WTC11 (cell line): Measurements from ENCODE around the gene CNOT6.

ENCODE experiments used
- NFE2L1 ChIP-seq: sonication (generic); formaldehyde crosslinking; IDR thresholded peaks from 2 replicates; pipeline ENCODE4 v1.8.1; 2023; ENCODE audit warnings: missing genetic modification reagents
- ZBTB21 ChIP-seq: sonication (generic); formaldehyde crosslinking; IDR thresholded peaks from 2 replicates; pipeline ENCODE4 v1.8.1; 2023; ENCODE audit warnings: mild to moderate bottlenecking, missing genetic modification reagents, borderline replicate concordance
- TF ChIP-seq, protein P1 (sequence below): fragments of 200-600 bp; IDR thresholded peaks from 2 replicates; pipeline ENCODE4 v1.8.0; 2022; ENCODE audit warnings: antibody characterized with exemption
- TF ChIP-seq, protein P2 (sequence below): sonication (generic); formaldehyde crosslinking; IDR thresholded peaks from 2 replicates; pipeline ENCODE4 v1.8.1; 2023; ENCODE audit warnings: mild to moderate bottlenecking, missing genetic modification reagents
- TF ChIP-seq, protein P3 (sequence below): sonication (generic); formaldehyde crosslinking; IDR thresholded peaks from 2 replicates; pipeline ENCODE4 v1.8.1; 2022; ENCODE audit warnings: mild to moderate bottlenecking, moderate library complexity, missing genetic modification reagents

DNA sequence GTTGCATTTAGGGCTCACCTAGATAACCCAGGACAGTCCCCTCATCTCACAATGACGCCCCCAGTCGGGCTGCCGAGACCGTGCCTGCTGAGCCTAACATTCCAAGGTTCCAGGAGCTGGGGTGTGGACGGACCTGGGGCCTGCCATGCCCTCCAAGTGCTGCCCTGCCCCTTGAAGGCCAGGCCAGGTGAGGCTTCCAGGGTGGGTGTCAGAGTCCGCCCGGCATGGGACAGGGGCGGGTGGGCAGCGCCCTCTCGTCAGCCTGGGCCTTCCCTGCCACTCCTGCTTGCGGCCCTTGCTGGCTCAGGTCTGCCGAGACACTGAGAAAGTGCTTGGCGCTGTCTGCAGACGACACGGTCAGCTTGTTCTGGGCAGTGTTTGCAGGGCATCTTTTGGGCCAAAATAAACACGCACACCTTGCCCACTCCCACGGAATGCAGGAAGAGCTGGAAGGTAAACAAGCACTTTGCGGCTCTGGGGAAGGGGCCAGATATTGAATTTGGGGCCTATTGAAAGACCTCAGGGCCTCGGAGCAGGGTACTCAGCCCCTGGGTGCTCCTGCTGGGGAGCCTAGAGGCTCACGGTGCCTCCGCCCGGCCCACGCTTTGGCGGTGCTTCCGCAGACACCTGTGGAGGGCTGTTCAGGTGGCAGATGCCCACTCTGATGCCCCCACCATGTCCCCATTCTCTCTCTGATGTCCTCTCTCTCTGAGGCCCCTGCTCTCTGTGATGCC lies 101.4 kb downstream of the CNOT6 start:
- TF ChIP-seq, protein P1, sequence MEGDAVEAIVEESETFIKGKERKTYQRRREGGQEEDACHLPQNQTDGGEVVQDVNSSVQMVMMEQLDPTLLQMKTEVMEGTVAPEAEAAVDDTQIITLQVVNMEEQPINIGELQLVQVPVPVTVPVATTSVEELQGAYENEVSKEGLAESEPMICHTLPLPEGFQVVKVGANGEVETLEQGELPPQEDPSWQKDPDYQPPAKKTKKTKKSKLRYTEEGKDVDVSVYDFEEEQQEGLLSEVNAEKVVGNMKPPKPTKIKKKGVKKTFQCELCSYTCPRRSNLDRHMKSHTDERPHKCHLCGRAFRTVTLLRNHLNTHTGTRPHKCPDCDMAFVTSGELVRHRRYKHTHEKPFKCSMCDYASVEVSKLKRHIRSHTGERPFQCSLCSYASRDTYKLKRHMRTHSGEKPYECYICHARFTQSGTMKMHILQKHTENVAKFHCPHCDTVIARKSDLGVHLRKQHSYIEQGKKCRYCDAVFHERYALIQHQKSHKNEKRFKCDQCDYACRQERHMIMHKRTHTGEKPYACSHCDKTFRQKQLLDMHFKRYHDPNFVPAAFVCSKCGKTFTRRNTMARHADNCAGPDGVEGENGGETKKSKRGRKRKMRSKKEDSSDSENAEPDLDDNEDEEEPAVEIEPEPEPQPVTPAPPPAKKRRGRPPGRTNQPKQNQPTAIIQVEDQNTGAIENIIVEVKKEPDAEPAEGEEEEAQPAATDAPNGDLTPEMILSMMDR: no peak
- no peak for TF ChIP-seq NFE2L1 (CRISPR knock-in tag)
- TF ChIP-seq, protein P2, sequence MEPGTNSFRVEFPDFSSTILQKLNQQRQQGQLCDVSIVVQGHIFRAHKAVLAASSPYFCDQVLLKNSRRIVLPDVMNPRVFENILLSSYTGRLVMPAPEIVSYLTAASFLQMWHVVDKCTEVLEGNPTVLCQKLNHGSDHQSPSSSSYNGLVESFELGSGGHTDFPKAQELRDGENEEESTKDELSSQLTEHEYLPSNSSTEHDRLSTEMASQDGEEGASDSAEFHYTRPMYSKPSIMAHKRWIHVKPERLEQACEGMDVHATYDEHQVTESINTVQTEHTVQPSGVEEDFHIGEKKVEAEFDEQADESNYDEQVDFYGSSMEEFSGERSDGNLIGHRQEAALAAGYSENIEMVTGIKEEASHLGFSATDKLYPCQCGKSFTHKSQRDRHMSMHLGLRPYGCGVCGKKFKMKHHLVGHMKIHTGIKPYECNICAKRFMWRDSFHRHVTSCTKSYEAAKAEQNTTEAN (CRISPR knock-in tag): no peak
- TF ChIP-seq, protein P3, sequence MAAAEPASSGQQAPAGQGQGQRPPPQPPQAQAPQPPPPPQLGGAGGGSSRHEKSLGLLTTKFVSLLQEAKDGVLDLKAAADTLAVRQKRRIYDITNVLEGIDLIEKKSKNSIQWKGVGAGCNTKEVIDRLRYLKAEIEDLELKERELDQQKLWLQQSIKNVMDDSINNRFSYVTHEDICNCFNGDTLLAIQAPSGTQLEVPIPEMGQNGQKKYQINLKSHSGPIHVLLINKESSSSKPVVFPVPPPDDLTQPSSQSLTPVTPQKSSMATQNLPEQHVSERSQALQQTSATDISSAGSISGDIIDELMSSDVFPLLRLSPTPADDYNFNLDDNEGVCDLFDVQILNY (CRISPR knock-in tag): no peak
- no peak for TF ChIP-seq ZBTB21 (CRISPR knock-in tag)
